GM21528 (cell line): Measurements from ENCODE around the gene MFNG.

Experiments
- ATAC-seq: cut with Tn5 transposase; IDR thresholded peaks from one replicate; pipeline ENCODE4 v1.9.1; 2021; ENCODE audit warnings: mild to moderate bottlenecking, moderate library complexity; ENCODE audit not compliant: unreplicated experiment, low FRiP score

The MFNG gene

GRCh38 chr22:37497062-37497599 is 10.9 kb upstream of the MFNG start:
- ATAC-seq: no peak

DNA sequence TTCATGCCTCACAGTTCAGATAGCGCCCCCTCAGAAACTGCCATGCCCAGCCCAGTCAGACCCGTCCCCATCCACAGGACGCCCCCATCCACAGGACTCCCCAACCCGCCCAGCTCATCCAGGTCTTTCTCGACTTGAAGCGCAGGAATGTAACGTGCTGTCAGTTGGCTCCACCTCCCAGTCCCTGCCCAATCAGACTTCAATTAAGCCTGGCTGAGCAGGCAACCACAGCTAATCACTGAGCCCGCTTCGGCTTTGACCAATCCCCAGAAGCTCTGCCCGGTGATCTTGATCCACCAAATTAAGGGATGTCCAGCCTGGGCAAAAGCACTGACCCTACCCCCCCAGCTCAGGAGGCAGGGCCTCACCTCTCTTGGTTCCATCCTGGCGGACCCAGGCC is 10.5 kb upstream of the MFNG start:
- ATAC-seq: no peak

GRCh38 chr22:37493979-37494378 is 7.8 kb upstream of the MFNG start:
- ATAC-seq: no peak

- ATAC-seq: no peak
Measured at GRCh38 chr22:37492428-37493344, 6.5 kb upstream of the MFNG start.

DNA sequence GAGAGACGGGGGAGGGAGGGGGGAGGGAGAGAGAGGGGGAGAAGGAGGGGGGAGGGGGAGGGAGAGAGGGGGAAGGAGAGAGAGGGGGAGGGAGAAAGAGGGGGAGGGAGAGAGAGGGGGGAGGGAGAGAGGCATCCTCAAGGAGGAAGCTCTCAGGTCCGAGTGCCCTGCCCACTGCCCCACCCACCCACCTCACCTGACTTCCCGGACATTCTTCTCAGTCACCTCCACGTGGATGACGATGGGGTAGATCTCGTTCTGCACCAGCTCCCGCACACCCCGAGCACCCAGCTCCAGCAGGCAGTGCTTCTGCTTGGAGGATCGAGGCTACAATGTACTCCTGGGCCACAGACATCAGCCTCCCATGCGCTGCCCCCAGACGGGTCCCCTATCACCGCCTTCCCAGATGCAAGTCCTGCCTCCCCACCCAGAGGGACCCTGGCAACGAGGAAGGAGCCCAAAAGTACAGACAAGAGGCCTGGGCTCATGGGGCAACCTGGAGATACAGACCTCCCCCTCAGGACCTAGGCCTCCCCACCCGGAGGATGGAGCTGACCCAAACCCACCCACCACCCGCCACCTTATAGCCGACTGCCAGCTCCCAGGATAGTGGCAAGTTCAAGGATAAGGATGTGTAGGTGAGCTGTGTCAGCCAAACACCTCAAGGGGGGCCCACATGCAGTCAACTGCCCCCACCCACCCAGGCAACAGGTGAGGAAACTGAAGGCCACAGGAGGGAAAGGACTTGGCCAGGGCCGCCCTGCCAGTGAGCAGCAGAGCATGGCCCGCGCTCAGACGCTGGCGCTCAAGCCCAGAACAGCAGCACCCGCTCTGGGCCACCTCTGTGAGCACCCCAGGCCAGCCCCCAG is 5.6 kb upstream of the MFNG start:
- ATAC-seq: no peak

DNA sequence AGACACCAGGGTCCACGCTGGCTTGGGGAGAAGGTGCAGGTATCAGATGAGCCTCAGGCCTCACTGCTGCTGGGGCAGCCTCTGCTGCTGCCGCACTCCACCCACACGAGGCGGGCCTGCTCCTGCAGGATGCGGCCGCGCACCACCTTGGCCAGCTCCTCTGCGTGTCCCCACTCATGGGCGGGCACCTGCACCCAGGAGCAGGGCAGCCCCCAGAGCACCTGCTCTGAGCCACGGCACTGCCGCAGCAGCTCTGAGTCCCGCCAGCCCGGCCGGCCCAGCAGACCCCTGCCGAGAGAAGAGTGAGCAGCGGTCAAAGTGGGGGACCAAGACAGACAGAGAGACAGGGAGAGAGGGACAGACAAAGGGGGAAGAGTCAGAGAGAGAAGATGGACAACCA is 4.9 kb upstream of the MFNG start:
- ATAC-seq: no peak

- no peak for ATAC-seq
Measured at GRCh38 chr22:37489983-37490382, 3.8 kb upstream of the MFNG start.

- no peak for ATAC-seq
Measured at GRCh38 chr22:37488337-37489135, 2.4 kb upstream of the MFNG start.

GRCh38 chr22:37487571-37487970 is 1.4 kb upstream of the MFNG start:
- no peak for ATAC-seq

- ATAC-seq: no peak
Measured at GRCh38 chr22:37487129-37487528, 945 bp upstream of the MFNG start.

DNA sequence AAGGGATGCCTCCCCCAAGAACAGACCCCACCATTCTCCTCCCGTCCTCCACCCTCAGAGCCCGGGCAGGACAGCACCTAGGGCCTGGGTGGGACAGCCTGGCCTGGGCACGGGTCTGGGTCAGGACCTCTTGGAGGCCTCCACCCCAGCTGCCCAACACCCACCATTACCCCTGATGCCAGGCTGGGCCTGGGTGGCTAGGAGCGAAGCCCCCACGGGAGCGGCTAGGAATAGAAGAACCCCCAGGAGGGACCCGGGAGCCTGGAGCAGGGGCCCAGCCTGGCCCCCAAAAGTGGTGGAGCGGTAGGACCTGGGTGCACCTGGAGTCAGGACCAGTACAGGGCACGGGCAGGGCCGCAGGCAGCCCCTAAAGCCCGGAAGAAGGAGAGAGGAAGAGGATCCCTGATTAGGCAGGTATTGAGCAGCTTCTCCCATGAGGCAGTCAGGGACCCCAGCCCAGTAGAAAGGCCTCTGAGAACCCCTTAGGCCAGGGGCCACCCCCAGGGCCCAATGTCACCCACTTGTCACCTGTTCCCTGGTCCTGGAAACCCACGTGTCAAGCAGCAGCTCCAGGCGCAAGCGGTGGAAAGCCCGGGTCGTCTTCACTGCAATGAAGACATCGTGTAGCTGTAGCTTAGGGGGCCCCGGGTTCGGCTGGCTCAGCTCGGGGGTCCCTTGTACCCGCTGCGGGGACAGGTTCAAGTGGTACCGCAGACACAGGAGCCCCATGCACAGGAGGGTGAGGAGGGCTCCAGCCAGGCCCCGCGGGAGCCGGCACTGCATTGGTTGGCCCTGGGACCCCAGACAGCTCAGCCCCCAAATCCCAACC is 575 bp downstream of the MFNG start:
- peak; percentile 21 for ATAC-seq

- peak; percentile 3 for ATAC-seq
Measured at GRCh38 chr22:37484480-37485394, 1.4 kb downstream of the MFNG start.

GRCh38 chr22:37483050-37483449 is 3.1 kb downstream of the MFNG start:
- ATAC-seq: no peak

DNA sequence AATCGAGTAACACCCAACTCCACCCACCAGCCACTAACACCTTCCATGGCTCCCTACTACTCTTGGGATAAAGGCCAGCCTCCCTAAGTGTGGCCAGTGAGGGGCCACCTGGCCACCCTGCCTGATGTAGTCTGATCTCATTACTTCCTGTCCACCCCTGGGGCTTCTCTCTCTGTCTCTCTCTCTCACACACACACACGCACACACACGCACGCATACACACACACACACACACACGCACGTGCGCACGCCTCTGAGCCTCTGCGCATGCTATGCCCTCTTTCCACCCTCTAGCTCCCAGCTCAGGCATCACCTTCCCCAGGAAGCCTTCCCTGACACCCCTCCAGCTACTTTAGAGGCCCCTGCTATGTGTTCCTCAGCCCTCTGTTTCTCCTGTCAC is 3.9 kb downstream of the MFNG start:
- no peak for ATAC-seq

- no peak for ATAC-seq
Measured at GRCh38 chr22:37481347-37481907, 4.8 kb downstream of the MFNG start.

GRCh38 chr22:37480387-37481346 is 5.5 kb downstream of the MFNG start:
- no peak for ATAC-seq

DNA sequence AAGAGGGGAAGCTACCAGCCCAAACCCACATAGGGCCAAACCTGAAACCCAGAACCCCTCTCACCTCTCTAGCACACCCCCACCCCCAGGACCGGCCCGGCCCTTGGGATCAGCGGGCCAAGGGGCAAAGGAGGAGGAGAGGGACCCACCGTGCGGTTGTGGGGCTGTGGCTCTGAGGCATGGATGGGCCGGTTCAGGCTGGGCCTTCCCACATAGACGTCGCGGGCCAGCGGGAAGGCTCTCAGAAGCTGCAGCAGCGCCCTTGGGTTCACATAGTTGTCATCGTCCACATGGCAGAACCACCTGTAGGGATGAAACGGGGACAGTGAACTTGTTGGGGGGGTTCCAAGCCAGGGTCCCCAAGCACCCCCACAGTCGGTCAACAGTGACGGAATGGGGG is 7.0 kb downstream of the MFNG start:
- ATAC-seq: no peak
